Testis (tissue), 2 donors: Measurements from ENCODE around the gene NT5M.

Experiments used
- CTCF ChIP-seq, 3 experiments: fragments of 450-650 bp in 2 of 3; fragments of 200-600 bp in 1 of 3; sonication (generic) in 1 of 3; IDR thresholded peaks; one replicate each; pipeline ENCODE4 v1.5.1; 2016 to 2019; ENCODE audit warnings: antibody characterized with exemption in 3 of 3, mild to moderate bottlenecking in 2 of 3, moderate library complexity in 1 of 3
- POLR2A ChIP-seq: fragments of 450-650 bp; IDR thresholded peaks from one replicate; pipeline ENCODE4 v1.6.1; 2017; ENCODE audit warnings: antibody characterized with exemption, mild to moderate bottlenecking, moderate library complexity

DNA sequence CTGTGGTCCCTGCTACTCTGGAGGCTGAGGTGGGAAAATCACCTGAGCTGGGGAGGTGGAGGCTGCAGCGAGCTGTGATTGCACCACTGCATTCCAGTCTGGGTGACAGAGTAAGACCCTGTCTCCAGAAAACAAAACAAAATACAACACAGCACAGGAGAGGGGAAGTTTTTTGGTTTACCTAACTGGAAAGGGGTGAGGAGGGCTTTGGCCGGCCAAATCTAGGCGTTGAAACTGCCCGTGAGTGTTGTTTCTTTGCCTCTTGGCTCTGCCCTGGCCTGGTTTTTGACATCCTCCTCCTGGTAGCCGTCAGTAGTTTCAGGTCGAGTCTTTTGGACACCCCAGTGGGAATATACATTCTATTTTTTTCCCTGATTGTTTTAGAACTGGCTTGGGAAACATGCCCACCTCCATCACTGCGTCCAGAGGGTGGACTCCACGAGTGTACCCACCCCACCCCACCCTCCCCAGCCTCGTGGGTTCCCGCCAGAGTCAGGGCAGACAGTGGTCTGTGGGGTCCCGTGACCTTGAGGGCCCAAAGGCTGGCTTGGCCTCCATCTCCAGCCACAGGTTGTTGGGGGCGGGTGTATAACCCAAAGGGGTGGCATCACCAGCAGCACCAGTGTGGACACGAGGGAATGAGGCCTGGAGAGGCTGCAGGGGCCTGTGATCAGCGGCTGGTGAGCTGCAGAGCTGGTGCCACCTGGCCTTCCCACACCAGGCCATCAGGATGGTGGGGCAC lies 42.7 kb downstream of the NT5M start:
- no peak for TF ChIP-seq CTCF (IDR thresholded peaks at IDR 0.05)
- no peak for TF ChIP-seq POLR2A
